H9 (cell line): Measurements from ENCODE around the gene MBTPS1. TPM values are rescaled to one million over a fixed set of nuclear protein-coding genes. Genes with fewer than 3 reads are reported as not detected.
"Not testable (repeated sequence)": the region's sequence is repeated elsewhere in the genome, so short reads cannot be mapped to it uniquely, and the experiment has no call there.

Source experiments
- DNase-seq: peaks from one replicate; pipeline ENCODE4 v3.0.0-alpha.2; 2017
- H2AFZ ChIP-seq: one replicate; pipeline ENCODE4 v1.6.1; 2013; ENCODE audit warnings: mild to moderate bottlenecking, low read length, control low read depth, moderate library complexity
- H2AK5ac ChIP-seq: 2 replicates; pipeline ENCODE4 v1.6.1; 2013; ENCODE audit warnings: low read length, control low read depth, mixed read lengths; ENCODE audit not compliant: insufficient read length
- H2BK120ac ChIP-seq: one replicate; pipeline ENCODE4 v1.6.1; 2013; ENCODE audit warnings: low read depth, mild to moderate bottlenecking, low read length, control low read depth, inconsistent platforms; ENCODE audit not compliant: poor library complexity, severe bottlenecking
- H2BK12ac ChIP-seq: 2 replicates; pipeline ENCODE4 v1.6.1; 2013; ENCODE audit warnings: low read length, control low read depth, mixed read lengths, low read depth; ENCODE audit not compliant: insufficient read length
- H2BK15ac ChIP-seq: 2 replicates; pipeline ENCODE4 v1.6.1; 2013; ENCODE audit warnings: low read depth, low read length, control low read depth
- H2BK20ac ChIP-seq: one replicate; pipeline ENCODE4 v1.6.1; 2013; ENCODE audit warnings: low read depth, mild to moderate bottlenecking, low read length, control low read depth, inconsistent platforms; ENCODE audit not compliant: poor library complexity, severe bottlenecking
- H2BK5ac ChIP-seq: 2 replicates; pipeline ENCODE4 v1.6.1; 2013; ENCODE audit warnings: low read length, control low read depth, mixed read lengths; ENCODE audit not compliant: insufficient read length
- H3K14ac ChIP-seq: 2 replicates; pipeline ENCODE4 v1.6.1; 2013; ENCODE audit warnings: low read length, control low read depth; ENCODE audit not compliant: insufficient read depth
- H3K18ac ChIP-seq: 2 replicates; pipeline ENCODE4 v1.6.1; 2013; ENCODE audit warnings: low read depth, mild to moderate bottlenecking, mixed read lengths, low read length, control low read depth; ENCODE audit not compliant: insufficient read length
- H3K23ac ChIP-seq: 2 replicates; pipeline ENCODE4 v1.6.1; 2013; ENCODE audit warnings: low read length, control low read depth, mixed read lengths, low read depth; ENCODE audit not compliant: insufficient read length
- H3K23me2 ChIP-seq: 2 replicates; pipeline ENCODE4 v1.6.1; 2013; ENCODE audit warnings: low read depth, mild to moderate bottlenecking, mixed read lengths, low read length, control low read depth; ENCODE audit not compliant: insufficient read length, poor library complexity, severe bottlenecking
- H3K27ac ChIP-seq: 2 replicates; pipeline ENCODE4 v1.5.1; 2013; ENCODE audit warnings: low read length, control low read depth, mixed read lengths, low read depth; ENCODE audit not compliant: insufficient read length
- H3K27me3 ChIP-seq: 2 replicates; pipeline ENCODE4 v1.6.1; 2013; ENCODE audit warnings: low read length, control low read depth, inconsistent platforms; ENCODE audit not compliant: insufficient read depth
- H3K4ac ChIP-seq: 2 replicates; pipeline ENCODE4 v1.6.1; 2013; ENCODE audit warnings: low read depth, mild to moderate bottlenecking, control low read depth, inconsistent platforms, low read length, moderate library complexity
- H3K4me1 ChIP-seq: 2 replicates; pipeline ENCODE4 v1.6.1; 2013; ENCODE audit warnings: low read length, control low read depth, inconsistent platforms; ENCODE audit not compliant: insufficient read depth
- H3K4me2 ChIP-seq: 2 replicates; pipeline ENCODE4 v1.6.1; 2013; ENCODE audit warnings: low read length, control low read depth, mixed read lengths; ENCODE audit not compliant: insufficient read length, insufficient read depth
- H3K56ac ChIP-seq: 2 replicates; pipeline ENCODE4 v1.6.1; 2013; ENCODE audit warnings: low read depth, mild to moderate bottlenecking, mixed read lengths, low read length, control low read depth; ENCODE audit not compliant: insufficient read length
- H3K79me1 ChIP-seq: 2 replicates; pipeline ENCODE4 v1.6.1; 2013; ENCODE audit warnings: low read depth, mild to moderate bottlenecking, moderate library complexity, low read length, control low read depth, inconsistent platforms; ENCODE audit not compliant: insufficient read depth, poor library complexity, severe bottlenecking
- H3K79me2 ChIP-seq: 2 replicates; pipeline ENCODE4 v1.6.1; 2013; ENCODE audit warnings: low read length, control low read depth, inconsistent platforms; ENCODE audit not compliant: insufficient read depth
- H3K9ac ChIP-seq: 2 replicates; pipeline ENCODE4 v1.6.1; 2013; ENCODE audit warnings: low read length, control low read depth, mixed read lengths; ENCODE audit not compliant: insufficient read length; ENCODE audit errors: extremely low read depth
- H3K9me3 ChIP-seq: one replicate; pipeline ENCODE4 v1.6.1; 2013; ENCODE audit warnings: low read depth, low read length, inconsistent platforms; ENCODE audit not compliant: control insufficient read depth
- H3T11ph ChIP-seq: one replicate; pipeline ENCODE4 v1.6.1; 2013; ENCODE audit warnings: mild to moderate bottlenecking, low read length, control low read depth, inconsistent platforms
- H4K20me1 ChIP-seq: one replicate; pipeline ENCODE4 v1.6.1; 2013; ENCODE audit not compliant: control insufficient read depth, insufficient read length, insufficient read depth
- H4K5ac ChIP-seq: 2 replicates; pipeline ENCODE4 v1.6.1; 2013; ENCODE audit warnings: low read depth, mild to moderate bottlenecking, mixed read lengths, low read length, control low read depth; ENCODE audit not compliant: insufficient read length
- H4K8ac ChIP-seq: replicated peaks from 2 replicates; pipeline ENCODE4 v1.6.1; 2013; ENCODE audit warnings: low read length, control low read depth, mixed read lengths, low read depth; ENCODE audit not compliant: insufficient read length
- H4K91ac ChIP-seq: 2 replicates; pipeline ENCODE4 v1.6.1; 2013; ENCODE audit warnings: low read depth, mild to moderate bottlenecking, moderate library complexity, mixed read lengths, low read length, control low read depth; ENCODE audit not compliant: insufficient read length
- H3K27ac Mint-ChIP-seq, 3 experiments: 2 replicates in 2 of 3; 3 replicates in 1 of 3; pipeline ENCODE4 v1.8.0; 2020 to 2021; ENCODE audit warnings: mixed read lengths in 3 of 3, mild to moderate bottlenecking in 1 of 3, moderate library complexity in 1 of 3
- H3K27me3 Mint-ChIP-seq: 2 replicates; pipeline ENCODE4 v1.8.0; 2021; ENCODE audit warnings: low read depth, mild to moderate bottlenecking, moderate library complexity, mixed read lengths
- H3K36me3 Mint-ChIP-seq, 3 experiments: 2 replicates in 2 of 3; 3 replicates in 1 of 3; pipeline ENCODE4 v1.8.0; 2020 to 2021; ENCODE audit warnings: low read depth in 3 of 3, mixed read lengths in 3 of 3; ENCODE audit not compliant: insufficient read depth in 1 of 3
- H3K4me1 Mint-ChIP-seq, 2 experiments: 2 replicates each; pipeline ENCODE4 v1.8.0; 2020; ENCODE audit warnings: mixed read lengths in 2 of 2
- H3K4me3 Mint-ChIP-seq, 2 experiments: 2 replicates in 1 of 2; 3 replicates in 1 of 2; pipeline ENCODE4 v1.8.0; 2020 to 2021; ENCODE audit warnings: mild to moderate bottlenecking in 2 of 2, mixed read lengths in 2 of 2, moderate library complexity in 1 of 2
- H3K9me3 Mint-ChIP-seq, 2 experiments: 2 replicates in 1 of 2; 3 replicates in 1 of 2; pipeline ENCODE4 v1.8.0; 2020; ENCODE audit warnings: mild to moderate bottlenecking in 2 of 2, mixed read lengths in 2 of 2, moderate library complexity in 1 of 2
- CTCF ChIP-seq: fragments of 200-600 bp; sonication (generic); conservative IDR thresholded peaks from 3 replicates; pipeline ENCODE4 v1.8.0; 2021; ENCODE audit warnings: antibody characterized with exemption, mild to moderate bottlenecking
- WGBS: extraction: QIAGEN DNeasy Blood & Tissue Kit; methylation state at CpG from one replicate; pipeline ENCODE4 v1.1.7; 2013; ENCODE audit warnings: missing lambda C conversion rate, low lambda C conversion rate, mixed read lengths; ENCODE audit not compliant: insufficient read length; ENCODE audit errors: extremely low coverage; 5-methylcytosine and 5-hydroxymethylcytosine counted together
- total RNA-seq: library from RNA; stranded (reverse); gene quantifications from 2 replicates; pipeline ENCODE4 v1.2.1, GENCODE V29; 2021

The MBTPS1 gene
- total RNA-seq, 1 experiment from 2014 or later, result 48.7 TPM

- no CpG with 5 or more reads among the region's 13 CpGs for WGBS
Observed at GRCh38 chr16:84119368-84119767, 2.6 kb upstream of the MBTPS1 start.

GRCh38 chr16:84118315-84118714 lies 1.6 kb upstream of the MBTPS1 start:
- not testable (repeated sequence) for H3K27me3 ChIP-seq, H2AK5ac ChIP-seq, H4K20me1 ChIP-seq, DNase-seq, H4K8ac ChIP-seq, H3K18ac ChIP-seq, H2BK5ac ChIP-seq, H2BK12ac ChIP-seq, H3K27ac Mint-ChIP-seq, H3K56ac ChIP-seq, H3K9me3 ChIP-seq, H3K4me2 ChIP-seq, H2BK20ac ChIP-seq, H3K4ac ChIP-seq, H3K23me2 ChIP-seq, H2BK120ac ChIP-seq, H3K79me1 ChIP-seq, H3K27me3 Mint-ChIP-seq, H3K14ac ChIP-seq, H3K9ac ChIP-seq, H3T11ph ChIP-seq, H3K23ac ChIP-seq, H2AFZ ChIP-seq, H3K27ac ChIP-seq, H3K4me1 ChIP-seq, H2BK15ac ChIP-seq, H4K5ac ChIP-seq, H4K91ac ChIP-seq, H3K9me3 Mint-ChIP-seq
- peaks cover 11 to 12% of the 10 kb centered on the region in 2 experiments for H3K4me1 Mint-ChIP-seq
- no CpG with 5 or more reads among the region's 5 CpGs for WGBS
- H3K79me2 ChIP-seq, result peaks cover 12% of the 10 kb centered on the region; the same call in 1 of the 2 replicates
- H3K36me3 Mint-ChIP-seq, result peaks cover 2 to 14% (median 13%) of the 10 kb centered on the region in 3 experiments; a peak in 5 of 7 replicates
- peak overlapping the region; percentile 41 to 68 for H3K4me3 Mint-ChIP-seq

More at GRCh38 chr16:84119368-84119767, 2.6 kb upstream of the MBTPS1 start:
- no peak overlapping the region for H3K9ac ChIP-seq
- no peak overlapping the region for H2BK12ac ChIP-seq
- H3K18ac ChIP-seq, result no peak overlapping the region
- no peaks in the 10 kb centered on the region for H3K27me3 ChIP-seq
- no peak overlapping the region for H2BK5ac ChIP-seq
- Mint-ChIP-seq H3K27me3 (no peaks in the 10 kb centered on the region), H3K36me3 (peaks cover 2 to 20% (median 19%) of the 10 kb centered on the region in 3 experiments; a peak in 5 of 7 replicates), H3K4me3 (no peak overlapping the region), H3K27ac (no peak overlapping the region), H3K9me3 (no peaks in the 10 kb centered on the region), H3K4me1 (peaks cover 11 to 12% of the 10 kb centered on the region in 2 experiments)
- no peak overlapping the region for H3K4me2 ChIP-seq
- H4K20me1 ChIP-seq, result no peaks in the 10 kb centered on the region
- peaks cover 10% of the 10 kb centered on the region for H3K23me2 ChIP-seq
- no peaks in the 10 kb centered on the region for H3K79me1 ChIP-seq
- H3K23ac ChIP-seq, result no peak overlapping the region
- no peak for TF ChIP-seq CTCF
- no peak for DNase-seq
- H4K5ac ChIP-seq, result no peak overlapping the region
- no peak overlapping the region for H3K56ac ChIP-seq
- H2AK5ac ChIP-seq, result no peak overlapping the region
- no peaks in the 10 kb centered on the region; the same call in 1 of the 2 replicates for H3K4me1 ChIP-seq
- H2BK20ac ChIP-seq, result no peak overlapping the region
- no peak overlapping the region for H4K91ac ChIP-seq
- no peak overlapping the region for H2BK15ac ChIP-seq
- H3K4ac ChIP-seq, result no peak overlapping the region
- no peak overlapping the region; the same call in 1 of the 2 replicates for H3K14ac ChIP-seq
- H3K27ac ChIP-seq, result no peak overlapping the region
- no peak overlapping the region for H3T11ph ChIP-seq
- H3K79me2 ChIP-seq, result peaks cover 6% of the 10 kb centered on the region; the same call in 1 of the 2 replicates
- no peaks in the 10 kb centered on the region for H3K9me3 ChIP-seq
- no peak overlapping the region for H2BK120ac ChIP-seq
- H2AFZ ChIP-seq, result no peak overlapping the region
- no peak overlapping the region for H4K8ac ChIP-seq
